ENCODE data around the gene YIPF4.

Gene YIPF4

GRCh38 chr2:32237996-32238395, 39.7 kb upstream of the YIPF4 start:
- DNase-seq (ENCODE audit: low read depth): no peak
- H3K4me3 ChIP-seq (ENCODE audit: control insufficient read depth, low read depth, low read length): no peak overlapping the region
- no peak for TF ChIP-seq CTCF (conservative IDR thresholded peaks at IDR 0.05; ENCODE audit: control insufficient read depth, insufficient read depth, low read depth, low read length)

- H3K4me3 ChIP-seq (ENCODE audit: control insufficient read depth, low read depth, low read length): no peak overlapping the region
- TF ChIP-seq CTCF (conservative IDR thresholded peaks at IDR 0.05; ENCODE audit: control insufficient read depth, insufficient read depth, low read depth, low read length): no peak
- no peak for DNase-seq (ENCODE audit: low read depth)
Observed at GRCh38 chr2:32242331-32242730, 35.4 kb upstream of the YIPF4 start.

- no peak for TF ChIP-seq CTCF (conservative IDR thresholded peaks at IDR 0.05; ENCODE audit: control insufficient read depth, insufficient read depth, low read depth, low read length)
- H3K4me3 ChIP-seq (ENCODE audit: control insufficient read depth, low read depth, low read length): no peak overlapping the region
- DNase-seq (ENCODE audit: low read depth): no peak
Observed at GRCh38 chr2:32246911-32247310, 30.8 kb upstream of the YIPF4 start.

DNA sequence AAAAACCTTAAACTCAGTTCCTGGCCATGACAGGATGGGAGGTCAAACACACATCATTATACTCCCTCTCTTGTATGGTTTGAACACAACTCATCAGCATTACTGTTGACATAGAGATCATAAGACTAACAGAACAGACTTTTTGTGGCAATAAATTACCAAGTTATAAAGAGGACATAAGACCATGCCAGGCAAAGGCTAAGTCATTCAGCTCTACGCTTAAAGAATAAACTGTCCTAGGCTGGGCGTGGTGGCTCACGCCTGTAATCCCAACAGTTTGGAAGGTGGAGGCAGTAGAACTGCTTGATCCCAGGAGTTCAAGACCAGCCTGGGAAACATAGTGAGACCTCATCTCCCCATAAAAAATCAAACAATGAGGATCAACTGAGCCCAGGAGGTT, 29.4 kb upstream of the YIPF4 start:
- TF ChIP-seq CTCF (conservative IDR thresholded peaks at IDR 0.05; ENCODE audit: control insufficient read depth, insufficient read depth, low read depth, low read length): no peak
- no peak for DNase-seq (ENCODE audit: low read depth)

GRCh38 chr2:32249731-32250236, 27.9 kb upstream of the YIPF4 start:
- H3K4me3 ChIP-seq (ENCODE audit: control insufficient read depth, low read depth, low read length): no peak overlapping the region
- no peak for DNase-seq (ENCODE audit: low read depth)
- TF ChIP-seq CTCF (conservative IDR thresholded peaks at IDR 0.05; ENCODE audit: control insufficient read depth, insufficient read depth, low read depth, low read length): no peak

More for the DNA sequence above, 29.4 kb upstream of the YIPF4 start:
- no peak overlapping the region for H3K4me3 ChIP-seq (ENCODE audit: control insufficient read depth, low read depth, low read length)

- no peak for DNase-seq (ENCODE audit: low read depth)
- TF ChIP-seq CTCF (conservative IDR thresholded peaks at IDR 0.05; ENCODE audit: control insufficient read depth, insufficient read depth, low read depth, low read length): no peak
- H3K4me3 ChIP-seq (ENCODE audit: control insufficient read depth, low read depth, low read length): no peak overlapping the region
Observed at GRCh38 chr2:32250290-32250689, 27.4 kb upstream of the YIPF4 start.

- H3K4me3 ChIP-seq (ENCODE audit: control insufficient read depth, low read depth, low read length): no peak overlapping the region
- no peak for TF ChIP-seq CTCF (conservative IDR thresholded peaks at IDR 0.05; ENCODE audit: control insufficient read depth, insufficient read depth, low read depth, low read length)
- DNase-seq (ENCODE audit: low read depth): no peak
Observed at GRCh38 chr2:32258242-32258641, 19.5 kb upstream of the YIPF4 start.

Measured in fibroblast of mammary gland (primary cell).